ENCODE data around the gene IRF5. TPM values are rescaled to one million over a fixed set of nuclear protein-coding genes. Genes with fewer than 3 reads are reported as not detected.

IRF5 gene
- total RNA-seq, 1 experiment from 2014 or later: 0.74 TPM

DNA sequence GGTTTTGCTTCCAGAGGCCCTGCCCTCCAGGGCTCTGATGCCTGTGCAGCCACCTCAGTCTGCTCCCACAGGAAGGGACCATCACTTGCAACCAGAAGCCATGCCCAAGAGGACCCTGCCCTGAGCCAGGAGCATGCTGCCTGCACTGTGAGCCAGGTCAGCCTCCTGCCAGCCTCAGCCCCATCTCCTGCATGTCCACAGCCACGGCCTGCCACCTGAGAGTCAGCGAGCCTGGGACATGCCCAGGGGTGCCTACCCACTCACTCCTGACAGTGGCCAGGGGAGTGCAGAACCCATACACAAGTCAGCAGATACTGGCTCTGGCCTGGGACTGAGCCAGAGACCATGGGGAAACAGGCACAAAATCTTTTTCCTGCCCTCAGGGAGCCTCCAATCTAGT lies 20.6 kb upstream of the IRF5 start:
- peaks cover 3% of the 10 kb centered on the region; the same call in 1 of the 2 replicates for H3K4me1 ChIP-seq (ENCODE audit: insufficient read depth, low read length)
- TF ChIP-seq CTCF (conservative IDR thresholded peaks at IDR 0.05): no peak
- H4K8ac ChIP-seq (replicated peaks; ENCODE audit: insufficient read length, low read depth, low read length): no peak overlapping the region
- no peak overlapping the region for H3K18ac ChIP-seq (ENCODE audit: insufficient read length, low read depth, low read length)
- no peak overlapping the region for H2AFZ ChIP-seq (ENCODE audit: low read length)
- no peak overlapping the region for H2BK15ac ChIP-seq (ENCODE audit: low read depth, low read length)
- H3K9ac ChIP-seq (ENCODE audit: extremely low read depth, insufficient read length, low read length): no peak overlapping the region
- H3K79me2 ChIP-seq (ENCODE audit: insufficient read depth, low read length): no peaks in the 10 kb centered on the region
- H2BK120ac ChIP-seq (ENCODE audit: low read depth, low read length, poor library complexity, severe bottlenecking): no peak overlapping the region
- no peaks in the 10 kb centered on the region; a peak in 1 of 5 replicates for H3K9me3 Mint-ChIP-seq
- peak; percentile 25 for DNase-seq
- no peaks in the 10 kb centered on the region for H3K36me3 Mint-ChIP-seq (ENCODE audit: insufficient read depth in 1 of 3, low read depth in 3 of 3)
- H2AK5ac ChIP-seq (ENCODE audit: insufficient read length, low read length): no peak overlapping the region
- no peaks in the 10 kb centered on the region for H4K20me1 ChIP-seq (ENCODE audit: control insufficient read depth, insufficient read depth, insufficient read length)
- WGBS (ENCODE audit: extremely low coverage, insufficient read length, low lambda C conversion rate): no CpG with 5 or more reads among the region's 2 CpGs
- no peak overlapping the region for H3K23ac ChIP-seq (ENCODE audit: insufficient read length, low read depth, low read length)
- H3K14ac ChIP-seq (ENCODE audit: insufficient read depth, low read length): no peak overlapping the region
- H3T11ph ChIP-seq (ENCODE audit: low read length): no peak overlapping the region
- H3K4me2 ChIP-seq (ENCODE audit: insufficient read depth, insufficient read length, low read length): no peak overlapping the region
- H3K4ac ChIP-seq (ENCODE audit: low read depth, low read length): no peak overlapping the region
- no peak overlapping the region for H4K5ac ChIP-seq (ENCODE audit: insufficient read length, low read depth, low read length)
- H3K9me3 ChIP-seq (ENCODE audit: control insufficient read depth, low read depth, low read length): no peaks in the 10 kb centered on the region
- peaks cover 19 to 42% of the 10 kb centered on the region in 2 experiments for H3K4me1 Mint-ChIP-seq
- H3K79me1 ChIP-seq (ENCODE audit: insufficient read depth, low read depth, low read length, poor library complexity, severe bottlenecking): no peaks in the 10 kb centered on the region
- peaks cover 10% of the 10 kb centered on the region; the same call in 1 of the 2 replicates for H3K27me3 ChIP-seq (ENCODE audit: insufficient read depth, low read length)
- no peak overlapping the region for H4K91ac ChIP-seq (ENCODE audit: insufficient read length, low read depth, low read length)
- H3K4me3 Mint-ChIP-seq: no peak overlapping the region
- no peak overlapping the region for H3K27ac Mint-ChIP-seq
- no peak overlapping the region for H3K27ac ChIP-seq (ENCODE audit: insufficient read length, low read depth, low read length)
- no peak overlapping the region for H2BK20ac ChIP-seq (ENCODE audit: low read depth, low read length, poor library complexity, severe bottlenecking)
- H2BK5ac ChIP-seq (ENCODE audit: insufficient read length, low read length): no peak overlapping the region
- no peak overlapping the region for H2BK12ac ChIP-seq (ENCODE audit: insufficient read length, low read depth, low read length)
- no peak overlapping the region for H3K56ac ChIP-seq (ENCODE audit: insufficient read length, low read depth, low read length)
- peaks cover 13% of the 10 kb centered on the region for H3K23me2 ChIP-seq (ENCODE audit: insufficient read length, low read depth, low read length, poor library complexity, severe bottlenecking)
- H3K27me3 Mint-ChIP-seq (ENCODE audit: low read depth): peaks cover 14% of the 10 kb centered on the region

Measured in H9 (cell line).